ENCODE data around the gene FOXI2. TPM values are rescaled to one million over a fixed set of nuclear protein-coding genes. Genes with fewer than 3 reads are reported as not detected.

The FOXI2 gene
- not detected for total RNA-seq
- not detected for polyA plus RNA-seq (ENCODE audit: insufficient read length in 6 of 6)
- long read RNA-seq, donor 1 = 0 reads
- long read RNA-seq, donor 2 = 0 reads
- long read RNA-seq, donor 3 = 0 reads
- long read RNA-seq, donor 4 = 0 reads
- long read RNA-seq, donor 5 = 0 reads
- long read RNA-seq, donor 6 = 0 reads
- long read RNA-seq, donor 7 = 0 reads
- long read RNA-seq, donor 8 = 0 reads
- long read RNA-seq, donor 9 = 0 reads
- long read RNA-seq, donor 10 = 0 reads
- long read RNA-seq, donor 11 = 0 reads
- long read RNA-seq, donor 12 = 0 reads

GRCh38 chr10:127736915-127737562 lies at the start of gene FOXI2:
TSS of gene FOXI2 (plus strand) at chr10:127737185. CDS start at chr10:127737274, 89 bp downstream.
- peaks cover 51 to 83% of the 10 kb centered on the region in 2 donors for H3K27me3 ChIP-seq
- intact Hi-C loops (cut with DNase I) = no loop called here
- no peak for TF ChIP-seq CTCF (IDR thresholded peaks at IDR 0.05)
- no peak within 1 kb of the TSS for H3K4me3 ChIP-seq
- H3K9me3 ChIP-seq = no peaks in the 10 kb centered on the region
- DNase-seq = no peak
- no peak within 1 kb of the TSS for H3K27ac ChIP-seq
- no peaks in the 10 kb centered on the region for H3K36me3 ChIP-seq
- H3K4me1 ChIP-seq = peaks cover 4 to 21% of the 10 kb centered on the region in 2 donors
- no peak for ATAC-seq

- Histone ChIP-seq H3K4me1 (no peaks in the 10 kb centered on the region), H3K36me3 (no peaks in the 10 kb centered on the region), H3K27me3 (no peaks in the 10 kb centered on the region), H3K9me3 (no peaks in the 10 kb centered on the region), H3K4me3 (no peak overlapping the region), H3K27ac (no peak overlapping the region)
- intact Hi-C loops (cut with DNase I) = no loop called here
- DNase-seq (peak in 1 of 4 donors; percentile 19), ATAC-seq (peak; percentile 97)
- no peak for TF ChIP-seq CTCF (IDR thresholded peaks at IDR 0.05)
Observed at GRCh38 chr10:127687548-127687947, 49.4 kb upstream of the FOXI2 start.

GRCh38 chr10:127690176-127690835 lies 46.7 kb upstream of the FOXI2 start:
- H3K27ac ChIP-seq = no peak overlapping the region
- H3K4me3 ChIP-seq = no peak overlapping the region
- H3K9me3 ChIP-seq = no peaks in the 10 kb centered on the region
- H3K4me1 ChIP-seq = no peaks in the 10 kb centered on the region
- ATAC-seq (no peak), DNase-seq (no peak)
- no peaks in the 10 kb centered on the region for H3K27me3 ChIP-seq
- no peaks in the 10 kb centered on the region for H3K36me3 ChIP-seq
- no peak for TF ChIP-seq CTCF (IDR thresholded peaks at IDR 0.05)
- intact Hi-C loops (cut with DNase I) = no loop called here

GRCh38 chr10:127694580-127695193 lies 42.3 kb upstream of the FOXI2 start:
- no peaks in the 10 kb centered on the region for H3K27me3 ChIP-seq
- no peaks in the 10 kb centered on the region for H3K9me3 ChIP-seq
- H3K4me3 ChIP-seq = no peak overlapping the region
- H3K36me3 ChIP-seq = no peaks in the 10 kb centered on the region
- TF ChIP-seq CTCF (IDR thresholded peaks at IDR 0.05) = peak; percentile 50 to 57
- intact Hi-C loops (cut with DNase I) = no loop called here
- ATAC-seq = peak; percentile 92
- no peaks in the 10 kb centered on the region for H3K4me1 ChIP-seq
- DNase-seq = peak in 2 of 4 donors; percentile 17 to 45
- H3K27ac ChIP-seq = no peak overlapping the region

- intact Hi-C loops (cut with DNase I) = no loop called here
- no peak for TF ChIP-seq CTCF (IDR thresholded peaks at IDR 0.05)
- H3K27ac ChIP-seq = no peak overlapping the region
- ATAC-seq (no peak), DNase-seq (no peak)
- no peaks in the 10 kb centered on the region for H3K36me3 ChIP-seq
- no peaks in the 10 kb centered on the region for H3K4me1 ChIP-seq
- H3K4me3 ChIP-seq = no peak overlapping the region
- H3K27me3 ChIP-seq = no peaks in the 10 kb centered on the region
- no peaks in the 10 kb centered on the region for H3K9me3 ChIP-seq
Observed at GRCh38 chr10:127695431-127695830, 41.6 kb upstream of the FOXI2 start.
